HG03159 (cell line): ENCODE results near the gene KIF26B.
"Not testable (repeated sequence)": the region's sequence is repeated elsewhere in the genome, so short reads cannot be mapped to it uniquely, and the experiment has no call there.

Source experiments
- ATAC-seq: cut with Tn5 transposase; IDR thresholded peaks from one replicate; pipeline ENCODE4 v1.9.1; 2021; ENCODE audit warnings: mild to moderate bottlenecking, moderate library complexity; ENCODE audit not compliant: unreplicated experiment

Gene KIF26B

GRCh38 chr1:245710961-245711903 is 556.4 kb downstream of the KIF26B start:
- ATAC-seq, result no peak

GRCh38 chr1:245714027-245714426 is 559.2 kb downstream of the KIF26B start:
- not testable (repeated sequence) for ATAC-seq

- ATAC-seq, result no peak
Measured at GRCh38 chr1:245715291-245715701, 560.5 kb downstream of the KIF26B start.

- no peak for ATAC-seq
Measured at GRCh38 chr1:245715970-245716369, 561.2 kb downstream of the KIF26B start.

- ATAC-seq, result no peak
Measured at GRCh38 chr1:245716561-245716960, 561.8 kb downstream of the KIF26B start.

- ATAC-seq, result no peak
Measured at GRCh38 chr1:245717611-245718010, 562.8 kb downstream of the KIF26B start.

- ATAC-seq, result no peak
Measured at GRCh38 chr1:245718123-245718522, 563.3 kb downstream of the KIF26B start.

- ATAC-seq, result no peak
Measured at GRCh38 chr1:245718951-245719350, 564.2 kb downstream of the KIF26B start.

- ATAC-seq, result no peak
Measured at GRCh38 chr1:245721488-245721887, 566.7 kb downstream of the KIF26B start.

GRCh38 chr1:245728035-245728434 is 573.2 kb downstream of the KIF26B start:
- ATAC-seq, result not testable (repeated sequence)

- no peak for ATAC-seq
Measured at GRCh38 chr1:245730801-245731200, 576.0 kb downstream of the KIF26B start.

GRCh38 chr1:245740336-245740735 is 585.6 kb downstream of the KIF26B start:
- not testable (repeated sequence) for ATAC-seq

GRCh38 chr1:245742896-245743295 is 588.1 kb downstream of the KIF26B start:
- ATAC-seq, result no peak

- ATAC-seq, result no peak
Measured at GRCh38 chr1:245748240-245748639, 593.5 kb downstream of the KIF26B start.

- no peak for ATAC-seq
Measured at GRCh38 chr1:245748646-245749045, 593.9 kb downstream of the KIF26B start.

GRCh38 chr1:245749053-245749452 is 594.3 kb downstream of the KIF26B start:
- ATAC-seq, result no peak

GRCh38 chr1:245750261-245750660 is 595.5 kb downstream of the KIF26B start:
- no peak for ATAC-seq

- no peak for ATAC-seq
Measured at GRCh38 chr1:245751116-245751515, 596.3 kb downstream of the KIF26B start.

- no peak for ATAC-seq
Measured at GRCh38 chr1:245751726-245752470, 597.1 kb downstream of the KIF26B start.

- ATAC-seq, result no peak
Measured at GRCh38 chr1:245752561-245752960, 597.8 kb downstream of the KIF26B start.

GRCh38 chr1:245753807-245754206 is 599.0 kb downstream of the KIF26B start:
- ATAC-seq, result no peak

- no peak for ATAC-seq
Measured at GRCh38 chr1:245754463-245754961, 599.7 kb downstream of the KIF26B start.
